H1 (cell line): ENCODE measurements around the gene NOS1AP. TPM values are rescaled to one million over a fixed set of nuclear protein-coding genes. Genes with fewer than 3 reads are reported as not detected.

Experiments used
- POLR2A ChIP-seq, 2 experiments: IDR thresholded peaks; 1 replicate in 1 of 2; 2 replicates in 1 of 2; pipeline ENCODE4 v1.6.1; 2011; ENCODE audit warnings: low read depth in 2 of 2, low read length in 2 of 2, mild to moderate bottlenecking in 2 of 2; ENCODE audit errors: control extremely low read depth in 1 of 2
- RXRA ChIP-seq: IDR thresholded peaks from 2 replicates; pipeline ENCODE4 v1.6.1; 2011; ENCODE audit warnings: low read depth, mild to moderate bottlenecking, low read length, moderate library complexity; ENCODE audit not compliant: insufficient read depth
- polyA plus RNA-seq, 7 experiments: library from polyadenylated mRNA; depleted of rRNA in 3 of 7; stranded (reverse) in 5 of 7; unstranded in 2 of 7; fragments of >200 nt in 5 of 7; fragments of 200-250 nt in 2 of 7; gene quantifications; 1 replicate in 5 of 7; 2 replicates in 1 of 7; 4 replicates in 1 of 7; pipeline versions ENCODE4 v1.2.1 to v1.2.3, GENCODE V29; 2011 to 2013; ENCODE audit warnings: missing spikeins in 2 of 7, mixed read lengths in 2 of 7
- total RNA-seq: library from RNA; stranded (reverse); fragmentation: NEBNext Ultra II Directional; extraction: Animal tissue kit (Norgen Biotek cat#: 25700); gene quantifications from 2 replicates; pipeline ENCODE4 v1.2.1, GENCODE V29; 2021

Gene NOS1AP
- total and polyA plus RNA-seq, 2 of the 8 experiments (the other 6 are each of a cell fraction or from before 2014, with no cell fraction given) = 2.4 to 12.1 TPM

GRCh38 chr1:162094271-162094670, 24.8 kb downstream of the NOS1AP start (continued):
- TF ChIP-seq POLR2A (IDR thresholded peaks at IDR 0.05; ENCODE audit: control extremely low read depth in 1 of 2, low read depth in 2 of 2, low read length in 2 of 2) (no peak), RXRA (no peak)
- TF ChIP-seq, all 59 proteins: peak for 0
